GM12801 (cell line): ENCODE measurements around the gene CPEB4.

Experiments
- CTCF ChIP-seq: IDR thresholded peaks from one replicate; pipeline ENCODE4 v1.5.1; 2011; ENCODE audit warnings: control low read depth; ENCODE audit not compliant: insufficient read length; ENCODE audit errors: extremely low read depth

The CPEB4 gene

DNA sequence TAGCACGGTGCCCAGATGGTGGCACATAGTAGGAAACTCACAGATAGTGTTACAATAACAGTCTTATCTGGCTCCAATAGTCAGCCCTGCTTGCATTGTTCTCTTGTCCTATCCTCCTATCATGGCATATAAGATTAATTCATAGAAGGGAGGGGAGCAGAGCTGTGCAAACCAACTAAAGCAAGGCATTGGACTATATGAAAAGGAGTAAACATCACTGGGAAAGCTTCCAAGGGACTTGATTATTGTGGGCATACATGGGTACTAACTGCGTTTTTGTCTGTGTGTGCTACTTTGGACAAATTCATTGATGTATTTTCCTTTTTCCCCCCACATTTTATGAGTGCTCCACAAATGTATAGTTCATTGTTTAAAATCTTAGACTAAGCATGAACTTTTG, 57.0 kb downstream of the CPEB4 start:
- no peak for TF ChIP-seq CTCF

DNA sequence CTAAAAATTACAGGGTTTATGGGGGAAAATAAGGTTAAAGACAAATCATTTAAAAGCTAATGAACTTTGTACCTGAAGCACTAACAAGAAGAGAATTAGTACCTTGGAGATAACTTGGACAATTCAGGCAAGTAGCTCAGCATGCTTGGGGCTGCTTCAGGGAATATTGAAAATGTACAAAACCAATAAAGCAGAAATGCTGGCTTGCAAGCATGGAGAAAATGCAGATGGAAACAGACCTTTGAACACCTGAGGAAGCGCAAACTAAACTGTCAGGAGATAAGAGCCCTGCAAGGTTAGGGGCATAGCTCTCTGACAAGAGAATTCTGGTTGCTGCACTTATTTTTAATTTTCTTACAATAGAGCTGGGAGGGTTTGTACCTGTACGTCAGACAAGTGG, 58.2 kb downstream of the CPEB4 start:
- TF ChIP-seq CTCF = no peak

- no peak for TF ChIP-seq CTCF
Observed at GRCh38 chr5:173950829-173951228, 62.7 kb downstream of the CPEB4 start.

- TF ChIP-seq CTCF = no peak
Observed at GRCh38 chr5:173953528-173954090, 65.5 kb downstream of the CPEB4 start.

- TF ChIP-seq CTCF = no peak
Observed at GRCh38 chr5:173954671-173955521, 66.7 kb downstream of the CPEB4 start.

GRCh38 chr5:173960986-173961385, 72.8 kb downstream of the CPEB4 start:
- no peak for TF ChIP-seq CTCF

DNA sequence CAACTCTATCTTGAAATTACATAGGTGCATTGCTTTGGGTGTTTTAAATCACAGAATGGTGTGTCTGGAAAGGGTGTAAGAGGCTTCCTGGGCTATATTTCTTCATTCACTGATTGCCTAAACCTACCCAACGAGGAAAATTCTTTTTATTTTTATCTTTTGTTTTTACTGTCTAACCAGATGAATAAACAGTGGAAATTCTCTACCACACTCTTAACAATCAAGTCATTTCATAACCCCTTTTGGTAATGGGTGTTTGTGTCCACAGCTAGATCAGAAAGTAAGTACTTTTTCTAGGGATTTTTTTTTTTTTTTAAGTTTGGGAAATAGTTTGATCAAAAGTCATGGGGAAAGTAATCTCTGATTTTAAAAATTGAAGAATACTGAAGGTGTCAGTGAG, 73.3 kb downstream of the CPEB4 start:
- TF ChIP-seq CTCF = no peak
